A549 treated with CORT108297 at 1 μM for 4 hours (cell line): ENCODE results near the gene RRP36. TPM values are rescaled to one million over a fixed set of nuclear protein-coding genes. Genes with fewer than 3 reads are reported as not detected.

Source experiments
- total RNA-seq: library from RNA; stranded (reverse); fragments of 200-300 nt; extraction: Qiagen RNA extraction; gene quantifications from 5 replicates; pipeline ENCODE4 v1.2.3, GENCODE V29; 2022

RRP36 gene
- total RNA-seq = 67.9 to 75.6 TPM (median 70.9 TPM) in 5 replicates

DNA sequence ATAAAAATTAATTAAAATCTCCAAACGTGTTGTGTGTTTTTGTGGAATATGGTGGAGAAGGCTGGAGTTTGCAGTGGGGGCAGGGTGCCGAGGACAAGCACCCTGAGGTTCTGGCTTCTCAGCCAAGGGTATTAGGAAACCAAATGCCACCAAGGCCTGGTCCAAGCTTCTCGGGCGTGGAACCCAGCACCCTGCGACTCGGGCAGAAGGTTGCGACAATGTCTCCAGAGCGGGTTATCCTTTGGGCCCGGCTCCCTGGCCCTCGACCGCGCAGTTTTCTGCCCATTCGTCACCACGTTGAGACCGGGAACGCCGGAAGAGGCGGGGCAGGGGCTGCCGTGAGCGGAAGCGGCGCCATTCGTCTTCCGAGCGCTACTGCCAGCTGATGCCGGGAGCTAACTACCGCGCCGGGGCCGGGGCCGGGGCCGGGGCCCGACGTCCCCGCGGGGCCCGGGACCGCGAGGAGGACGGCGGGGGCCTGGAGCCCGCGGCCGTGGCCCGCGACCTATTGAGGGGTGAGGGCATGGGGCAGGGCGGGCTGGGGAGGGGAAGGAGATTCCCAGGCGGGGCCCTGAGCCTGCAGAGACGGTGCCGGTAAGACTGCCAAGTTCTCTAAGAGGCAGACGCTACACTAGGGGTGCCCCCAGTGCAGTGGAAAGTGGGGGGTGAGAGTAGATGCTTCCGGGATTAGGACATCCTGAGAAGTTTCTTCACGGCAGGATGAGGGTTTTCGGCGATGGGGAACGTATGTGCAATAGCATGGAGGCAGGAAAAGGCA is at the start of gene RRP36:
RRP36 (plus strand) TSS at position 354 of the 778 bp plus-strand sequence; CDS start at position 386, 32 bp downstream.

GRCh38 chr6:42978839-42979522 is 42.4 kb upstream of the RRP36 start, which contains the start of gene PEX6:
Gene PEX6 (minus strand): TSS chr6:42979181. CDS start chr6:42979150, 31 bp downstream.

DNA sequence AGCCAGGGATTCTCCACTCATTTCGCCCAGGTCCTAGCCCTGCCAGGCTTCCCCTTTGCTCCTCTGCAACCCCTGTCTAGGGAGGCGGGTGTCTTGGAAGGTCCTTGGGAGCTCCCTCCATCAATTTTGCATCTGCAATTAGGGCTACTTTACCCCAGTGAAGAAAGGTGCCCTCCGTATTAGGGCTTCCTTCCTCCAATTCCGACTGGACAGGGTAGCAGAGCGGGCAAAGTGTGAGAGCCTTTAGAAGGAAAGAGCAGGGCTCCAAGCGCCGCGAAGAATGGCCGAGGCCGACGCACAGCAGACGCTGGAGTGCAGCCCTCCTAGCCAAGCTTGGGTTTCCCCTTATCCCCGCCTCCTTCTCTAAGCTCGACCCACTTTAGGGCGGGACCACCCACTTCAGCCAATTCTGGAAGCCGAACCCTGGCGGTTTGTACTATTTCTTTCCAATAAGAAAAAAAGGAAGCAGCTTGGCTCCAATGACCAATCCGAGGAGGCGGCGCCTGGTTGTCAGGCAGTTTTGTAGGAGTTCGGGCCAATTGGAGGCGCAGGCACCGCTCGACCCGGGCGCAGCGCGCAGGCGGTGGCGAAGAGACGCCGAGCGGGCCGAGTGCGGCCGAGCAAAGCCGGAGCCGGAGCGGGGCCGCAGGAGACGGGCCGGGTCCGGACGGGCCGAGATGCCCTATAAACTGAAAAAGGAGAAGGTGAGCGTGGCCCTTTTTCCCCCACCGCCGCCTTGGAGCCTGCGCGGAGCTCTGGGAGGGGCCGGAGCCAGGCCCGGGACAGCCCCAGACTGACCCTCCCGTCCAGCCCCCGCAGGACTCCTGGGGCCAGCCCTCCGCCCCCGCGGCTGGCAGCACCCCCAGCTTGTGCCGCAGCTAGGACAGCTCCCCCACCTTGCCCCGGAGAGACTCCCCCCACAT is 37.2 kb upstream of the RRP36 start, which contains the start of gene PPP2R5D:
PPP2R5D (plus strand) TSS at position 570 of the 923 bp plus-strand sequence; CDS start at position 678, 108 bp downstream.

GRCh38 chr6:43013843-43014433 is 7.5 kb upstream of the RRP36 start, which contains the start of the genes KLHDC3 and MEA1:
Gene KLHDC3 (plus strand): TSS chr6:43014249. CDS start chr6:43017193, 2,944 bp downstream.
Gene MEA1 (minus strand): TSS chr6:43013946. CDS start chr6:43013813, 133 bp downstream.

DNA sequence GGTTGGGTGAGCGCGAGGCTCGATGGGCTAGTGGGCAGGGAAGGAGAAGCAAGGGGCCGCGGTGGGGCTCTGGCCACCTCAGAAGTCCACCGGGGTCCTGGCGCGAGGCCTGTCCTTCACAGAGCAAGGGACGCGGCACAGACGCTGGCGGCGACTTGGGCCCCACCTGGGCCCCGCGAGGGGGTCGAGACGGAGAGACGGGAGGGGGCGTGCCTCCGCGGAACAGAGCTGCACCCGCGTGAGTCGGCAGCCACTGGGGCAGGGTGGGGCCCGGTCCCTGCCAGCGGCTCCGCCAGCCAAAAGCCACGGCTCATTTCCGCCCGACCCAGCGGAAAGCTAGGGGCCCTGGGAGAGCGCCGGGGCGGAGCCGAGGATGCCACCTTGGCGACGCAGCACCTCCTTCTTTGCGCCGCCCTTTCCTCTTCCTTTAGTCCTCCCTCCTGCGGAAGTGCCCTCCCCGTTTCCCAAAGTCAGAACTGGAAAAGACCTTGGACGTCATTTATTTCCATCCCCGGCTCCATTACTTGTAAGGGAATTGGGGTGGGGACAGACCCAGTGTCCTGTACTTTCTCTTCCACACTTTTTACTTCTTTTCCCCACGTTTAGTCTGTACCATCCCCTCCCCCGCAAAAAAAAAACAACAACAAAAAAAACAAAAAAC is 32.3 kb downstream of the RRP36 start, which contains the start of gene CUL7:
CUL7 (minus strand) TSS at position 307 of the 661 bp plus-strand sequence. CDS start 1,063 bp downstream, outside the sequence.

GRCh38 chr6:43059168-43060033 is 38.0 kb downstream of the RRP36 start, which contains the start of the genes KLC4 and MRPL2:
Gene KLC4 (plus strand): TSS chr6:43059631. CDS start chr6:43061336, 1,705 bp downstream.
Gene MRPL2 (minus strand): TSS chr6:43059434. CDS start chr6:43059381, 53 bp downstream.

GRCh38 chr6:43075670-43076463 is 54.4 kb downstream of the RRP36 start, which contains the start of gene PTK7:
Gene PTK7 (plus strand): TSS chr6:43076314. CDS start chr6:43076489, 175 bp downstream.

Other genes with a start within 250 kb of the RRP36 start
- 2.6 to 3.3 TPM (median 3.0 TPM) in 5 replicates for gene BICRAL, start 239.6 kb upstream of the RRP36 start, total RNA-seq
- 65.5 to 98.2 TPM (median 67.6 TPM) in 5 replicates for gene RPL7L1, start 142.0 kb upstream of the RRP36 start, total RNA-seq
- gene PTCRA, start 105.6 kb upstream of the RRP36 start, total RNA-seq = not detected in 5 replicates
- 39.0 to 46.5 TPM (median 44.9 TPM) in 5 replicates for gene CNPY3, start 92.1 kb upstream of the RRP36 start, total RNA-seq
- 0.10 to 0.14 TPM (median 0.12 TPM) in 4 of 5 replicates, not detected in the other for gene GNMT, start 60.9 kb upstream of the RRP36 start, total RNA-seq
- gene PEX6, start 42.4 kb upstream of the RRP36 start, total RNA-seq = 6.7 to 10.0 TPM (median 9.7 TPM) in 5 replicates
- 25.0 to 30.2 TPM (median 27.5 TPM) in 5 replicates for gene PPP2R5D, start 37.1 kb upstream of the RRP36 start, total RNA-seq
- gene MEA1, start 7.7 kb upstream of the RRP36 start, total RNA-seq = 88.9 to 97.4 TPM (median 95.8 TPM) in 5 replicates
- 24.9 to 33.1 TPM (median 30.2 TPM) in 5 replicates for gene KLHDC3, start 7.4 kb upstream of the RRP36 start, total RNA-seq
- 6.3 to 9.0 TPM (median 7.6 TPM) in 5 replicates for gene CUL7, start 32.2 kb downstream of the RRP36 start, total RNA-seq
- gene MRPL2, start 37.8 kb downstream of the RRP36 start, total RNA-seq = 58.0 to 62.4 TPM (median 60.0 TPM) in 5 replicates
- gene KLC4, start 38.0 kb downstream of the RRP36 start, total RNA-seq = 5.9 to 8.6 TPM (median 7.6 TPM) in 5 replicates
- 3.9 to 5.6 TPM (median 4.8 TPM) in 5 replicates for gene PTK7, start 54.7 kb downstream of the RRP36 start, total RNA-seq
- gene SRF, start 149.6 kb downstream of the RRP36 start, total RNA-seq = 13.7 to 19.0 TPM (median 16.3 TPM) in 5 replicates
- 6.6 to 11.6 TPM (median 9.9 TPM) in 5 replicates for gene CUL9, start 160.6 kb downstream of the RRP36 start, total RNA-seq
- 70.9 to 113 TPM (median 104 TPM) in 5 replicates for gene DNPH1, start 207.9 kb downstream of the RRP36 start, total RNA-seq
- 0.03 to 0.06 TPM (median 0.05 TPM) in 5 replicates for gene TTBK1, start 221.9 kb downstream of the RRP36 start, total RNA-seq